Neural progenitor cell (in vitro differentiated cells): ENCODE data around the gene OGFOD3.

Experiments used
- EZH2 ChIP-seq: fragments of 200-600 bp; sonication (generic); IDR thresholded peaks from 2 replicates; pipeline ENCODE4 v1.6.1; 2017; ENCODE audit warnings: antibody characterized with exemption, mild to moderate bottlenecking, moderate library complexity
- TF ChIP-seq, protein P1 (sequence below): fragments of 200-600 bp; sonication (generic); IDR thresholded peaks from 2 replicates; pipeline ENCODE4 v1.5.1; 2017; ENCODE audit warnings: antibody characterized with exemption, mild to moderate bottlenecking

DNA sequence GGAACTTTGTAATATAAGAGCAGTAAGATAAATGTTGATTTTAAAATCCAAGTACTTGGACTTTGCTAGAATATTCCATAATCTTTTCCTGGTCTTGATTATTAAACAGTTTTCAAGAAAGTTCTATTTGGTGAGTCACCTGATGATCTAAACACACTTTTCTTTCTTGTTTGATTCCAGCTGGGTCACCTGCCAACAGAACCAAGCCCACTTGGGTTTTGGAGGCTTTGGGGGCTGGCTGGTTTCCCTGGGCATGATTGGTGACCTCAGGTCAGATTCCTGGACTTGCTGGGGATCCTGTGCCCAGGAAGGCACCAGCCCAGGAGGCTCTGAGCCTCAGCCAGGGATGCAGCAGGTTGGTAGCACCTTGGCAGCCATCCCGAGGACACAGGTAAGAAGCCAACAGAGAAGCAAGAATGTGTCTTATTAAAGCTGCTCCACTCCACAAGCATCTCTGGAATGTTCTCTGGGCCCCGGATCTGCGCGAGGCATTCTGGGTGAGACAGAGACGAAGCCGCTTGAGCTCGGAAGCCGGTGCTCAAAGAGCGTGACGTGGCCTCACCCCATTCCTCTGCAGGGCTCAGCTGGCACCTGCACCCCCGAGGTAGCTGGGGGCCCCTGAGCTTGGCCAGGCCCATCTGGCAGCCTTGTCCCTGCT lies 62.5 kb downstream of the OGFOD3 start:
- TF ChIP-seq, protein P1, sequence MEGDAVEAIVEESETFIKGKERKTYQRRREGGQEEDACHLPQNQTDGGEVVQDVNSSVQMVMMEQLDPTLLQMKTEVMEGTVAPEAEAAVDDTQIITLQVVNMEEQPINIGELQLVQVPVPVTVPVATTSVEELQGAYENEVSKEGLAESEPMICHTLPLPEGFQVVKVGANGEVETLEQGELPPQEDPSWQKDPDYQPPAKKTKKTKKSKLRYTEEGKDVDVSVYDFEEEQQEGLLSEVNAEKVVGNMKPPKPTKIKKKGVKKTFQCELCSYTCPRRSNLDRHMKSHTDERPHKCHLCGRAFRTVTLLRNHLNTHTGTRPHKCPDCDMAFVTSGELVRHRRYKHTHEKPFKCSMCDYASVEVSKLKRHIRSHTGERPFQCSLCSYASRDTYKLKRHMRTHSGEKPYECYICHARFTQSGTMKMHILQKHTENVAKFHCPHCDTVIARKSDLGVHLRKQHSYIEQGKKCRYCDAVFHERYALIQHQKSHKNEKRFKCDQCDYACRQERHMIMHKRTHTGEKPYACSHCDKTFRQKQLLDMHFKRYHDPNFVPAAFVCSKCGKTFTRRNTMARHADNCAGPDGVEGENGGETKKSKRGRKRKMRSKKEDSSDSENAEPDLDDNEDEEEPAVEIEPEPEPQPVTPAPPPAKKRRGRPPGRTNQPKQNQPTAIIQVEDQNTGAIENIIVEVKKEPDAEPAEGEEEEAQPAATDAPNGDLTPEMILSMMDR, result no peak
- no peak for TF ChIP-seq EZH2
